Osteocyte (in vitro differentiated cells): ENCODE data around the gene REV1. TPM values are rescaled to one million over a fixed set of nuclear protein-coding genes. Genes with fewer than 3 reads are reported as not detected.
"Not testable (repeated sequence)": the region's sequence is repeated elsewhere in the genome, so short reads cannot be mapped to it uniquely, and the experiment has no call there.

Experiments used
- DNase-seq: peaks from one replicate; pipeline ENCODE4 v3.0.0; 2021; ENCODE audit warnings: mixed read lengths; ENCODE audit not compliant: unreplicated experiment; ENCODE audit errors: extremely low spot score
- H3K27ac Mint-ChIP-seq: one replicate; pipeline ENCODE4 v1.8.0; 2021; ENCODE audit warnings: mild to moderate bottlenecking, mixed read lengths; ENCODE audit not compliant: unreplicated experiment
- H3K27me3 Mint-ChIP-seq: one replicate; pipeline ENCODE4 v1.8.0; 2021; ENCODE audit warnings: mixed read lengths; ENCODE audit not compliant: unreplicated experiment
- H3K36me3 Mint-ChIP-seq: one replicate; pipeline ENCODE4 v1.8.0; 2021; ENCODE audit warnings: mixed read lengths; ENCODE audit not compliant: unreplicated experiment
- H3K4me1 Mint-ChIP-seq: one replicate; pipeline ENCODE4 v1.8.0; 2021; ENCODE audit warnings: mixed read lengths; ENCODE audit not compliant: unreplicated experiment
- H3K4me3 Mint-ChIP-seq: one replicate; pipeline ENCODE4 v1.8.0; 2021; ENCODE audit warnings: mild to moderate bottlenecking, moderate library complexity, mixed read lengths; ENCODE audit not compliant: unreplicated experiment
- H3K9me3 Mint-ChIP-seq: one replicate; pipeline ENCODE4 v1.8.0; 2021; ENCODE audit warnings: mixed read lengths; ENCODE audit not compliant: unreplicated experiment
- CTCF ChIP-seq: fragments of 200-600 bp; sonication (generic); IDR thresholded peaks from 2 replicates; pipeline ENCODE4 v1.5.0; 2021; ENCODE audit warnings: antibody characterized with exemption, mild to moderate bottlenecking, moderate library complexity
- total RNA-seq: library from RNA; stranded (reverse); gene quantifications from 2 replicates; pipeline ENCODE4 v1.2.1, GENCODE V29; 2021

REV1 gene
- total RNA-seq, 1 donor from 2014 or later: 32.5 TPM

GRCh38 chr2:99365661-99366060, 124.2 kb downstream of the REV1 start:
- Mint-ChIP-seq H3K27me3 (no peaks in the 10 kb centered on the region), H3K36me3 (peaks cover 55% of the 10 kb centered on the region), H3K4me1 (no peaks in the 10 kb centered on the region), H3K4me3 (no peak overlapping the region), H3K27ac (no peak overlapping the region), H3K9me3 (no peaks in the 10 kb centered on the region)
- TF ChIP-seq CTCF: no peak
- no peak for DNase-seq

GRCh38 chr2:99356853-99357252, 133.0 kb downstream of the REV1 start:
- H3K4me3 Mint-ChIP-seq: no peak overlapping the region
- no peaks in the 10 kb centered on the region for H3K27me3 Mint-ChIP-seq
- DNase-seq: no peak
- H3K27ac Mint-ChIP-seq: no peak overlapping the region
- H3K4me1 Mint-ChIP-seq: peaks cover 3% of the 10 kb centered on the region
- TF ChIP-seq CTCF: no peak
- peaks cover 12% of the 10 kb centered on the region for H3K36me3 Mint-ChIP-seq
- H3K9me3 Mint-ChIP-seq: no peaks in the 10 kb centered on the region

- H3K36me3 Mint-ChIP-seq, H3K27me3 Mint-ChIP-seq, DNase-seq, H3K9me3 Mint-ChIP-seq, H3K4me3 Mint-ChIP-seq, H3K4me1 Mint-ChIP-seq, H3K27ac Mint-ChIP-seq: not testable (repeated sequence)
Observed at GRCh38 chr2:99354825-99355224, 135.0 kb downstream of the REV1 start.

GRCh38 chr2:99354070-99354469, 135.7 kb downstream of the REV1 start:
- Mint-ChIP-seq H3K9me3 (no peaks in the 10 kb centered on the region), H3K27ac (peak overlapping the region; percentile 15), H3K36me3 (no peaks in the 10 kb centered on the region), H3K27me3 (no peaks in the 10 kb centered on the region), H3K4me1 (peaks cover 3% of the 10 kb centered on the region), H3K4me3 (no peak overlapping the region)
- no peak for TF ChIP-seq CTCF
- DNase-seq: no peak

Other genes starting within 250 kb of the REV1 start
- gene LYG2, start 234.4 kb downstream of the REV1 start, total RNA-seq: not detected in 2 replicates
- 1.1 and 1.8 TPM in 2 replicates for gene LYG1, start 188.8 kb downstream of the REV1 start, total RNA-seq
- 27.5 and 29.3 TPM in 2 replicates for gene TXNDC9, start 153.7 kb downstream of the REV1 start, total RNA-seq
- gene EIF5B, start 152.6 kb downstream of the REV1 start, total RNA-seq: 35.5 and 39.8 TPM in 2 replicates